EH (cell line): ENCODE measurements around the gene ARHGAP28.
A peak's percentile ranks its signal among the peaks of the same experiment; 100 is the strongest.
"Not testable (repeated sequence)": the region's sequence is repeated elsewhere in the genome, so short reads cannot be mapped to it uniquely, and the experiment has no call there.

Experiments
- DNase-seq: peaks from one replicate; pipeline ENCODE4 v3.0.0-alpha.2; 2015; ENCODE audit warnings: low read depth

The ARHGAP28 gene

GRCh38 chr18:6775702-6776101 is 46.2 kb downstream of the ARHGAP28 start:
- DNase-seq: no peak

GRCh38 chr18:6776188-6776587 is 46.7 kb downstream of the ARHGAP28 start:
- DNase-seq: peak; percentile 82

- DNase-seq: no peak
Observed at GRCh38 chr18:6777509-6777908, 48.0 kb downstream of the ARHGAP28 start.

- no peak for DNase-seq
Observed at GRCh38 chr18:6778459-6779247, 49.1 kb downstream of the ARHGAP28 start.

GRCh38 chr18:6781142-6781714 is 51.7 kb downstream of the ARHGAP28 start:
- peak; percentile 16 for DNase-seq

- peak; percentile 67 for DNase-seq
Observed at GRCh38 chr18:6781796-6782195, 52.3 kb downstream of the ARHGAP28 start.

- DNase-seq: no peak
Observed at GRCh38 chr18:6782861-6783260, 53.3 kb downstream of the ARHGAP28 start.

GRCh38 chr18:6784046-6784445 is 54.5 kb downstream of the ARHGAP28 start:
- no peak for DNase-seq

GRCh38 chr18:6785001-6785400 is 55.5 kb downstream of the ARHGAP28 start:
- DNase-seq: peak; percentile 46

- DNase-seq: no peak
Observed at GRCh38 chr18:6785411-6785810, 55.9 kb downstream of the ARHGAP28 start.

GRCh38 chr18:6792391-6792790 is 62.9 kb downstream of the ARHGAP28 start:
- no peak for DNase-seq

GRCh38 chr18:6793455-6793854 is 63.9 kb downstream of the ARHGAP28 start:
- DNase-seq: no peak

GRCh38 chr18:6793986-6794385 is 64.5 kb downstream of the ARHGAP28 start:
- no peak for DNase-seq

- DNase-seq: peak; percentile 21
Observed at GRCh38 chr18:6795307-6795706, 65.8 kb downstream of the ARHGAP28 start.

GRCh38 chr18:6796511-6796910 is 67.0 kb downstream of the ARHGAP28 start:
- DNase-seq: no peak

GRCh38 chr18:6797171-6797570 is 67.7 kb downstream of the ARHGAP28 start:
- DNase-seq: no peak

- no peak for DNase-seq
Observed at GRCh38 chr18:6798896-6799295, 69.4 kb downstream of the ARHGAP28 start.

- not testable (repeated sequence) for DNase-seq
Observed at GRCh38 chr18:6800309-6800708, 70.8 kb downstream of the ARHGAP28 start.

- no peak for DNase-seq
Observed at GRCh38 chr18:6807515-6808257, 78.2 kb downstream of the ARHGAP28 start.

- DNase-seq: no peak
Observed at GRCh38 chr18:6810191-6810590, 80.7 kb downstream of the ARHGAP28 start.

GRCh38 chr18:6811816-6812215 is 82.3 kb downstream of the ARHGAP28 start:
- DNase-seq: peak; percentile 7

- DNase-seq: no peak
Observed at GRCh38 chr18:6814882-6815425, 85.4 kb downstream of the ARHGAP28 start.

GRCh38 chr18:6816154-6816553 is 86.6 kb downstream of the ARHGAP28 start:
- no peak for DNase-seq
